Ovary (tissue), 9 donors: Measurements from ENCODE around the gene DDX54. TPM values are rescaled to one million over a fixed set of nuclear protein-coding genes. Genes with fewer than 3 reads are reported as not detected.

ENCODE experiments used
- DNase-seq, 5 donors: peaks; one replicate each; pipeline ENCODE4 v3.0.0-alpha.2; 2019 to 2020
- H3K27ac ChIP-seq, 2 donors: fragments of 200-600 bp; one replicate each; pipeline versions ENCODE4 v1.5.1 to v1.8.0; 2019 to 2022
- H3K27me3 ChIP-seq: fragments of 200-600 bp; one replicate; pipeline ENCODE4 v1.8.0; 2022
- H3K36me3 ChIP-seq: fragments of 200-600 bp; sonication (generic); one replicate; pipeline ENCODE4 v1.5.1; 2019
- H3K4me1 ChIP-seq: one replicate; pipeline ENCODE4 v1.8.1; 2013; ENCODE audit warnings: mild to moderate bottlenecking, moderate library complexity; ENCODE audit not compliant: insufficient read depth
- H3K4me3 ChIP-seq: fragments of 200-600 bp; sonication (generic); one replicate; pipeline ENCODE4 v1.5.1; 2017
- H3K9me3 ChIP-seq, 2 donors: fragments of 200-600 bp in 1 of 2; sonication (generic) in 1 of 2; one replicate each; pipeline versions ENCODE4 v1.5.1 to v1.8.1; 2013 to 2019; ENCODE audit warnings: mild to moderate bottlenecking in 1 of 2, moderate library complexity in 1 of 2
- EP300 ChIP-seq: sonication (generic); formaldehyde crosslinking; IDR thresholded peaks from one replicate; pipeline ENCODE4 v1.6.1; 2017; ENCODE audit warnings: antibody characterized with exemption
- POLR2A ChIP-seq: fragments of 450-650 bp; IDR thresholded peaks from one replicate; pipeline ENCODE4 v1.6.1; 2017; ENCODE audit warnings: antibody characterized with exemption, mild to moderate bottlenecking, moderate library complexity
- WGBS, 3 donors: extraction: QIAGEN DNeasy Blood & Tissue Kit in 1 of 3; methylation state at CpG; one replicate each; pipeline versions ENCODE4 v1.1.5 to v1.1.7; 2013 to 2017; 5-methylcytosine and 5-hydroxymethylcytosine counted together
- intact Hi-C, 4 donors: fragments of 100-400 bp; cut with DNase I; formaldehyde crosslinking; loops; one replicate each; pipeline versions ENCODE4 v1.11.0 to v1.15.1; 2022 to 2023
- polyA plus RNA-seq, 2 donors: library from polyadenylated mRNA; stranded (reverse); fragments of 200-250 nt in 1 of 2; fragments of 350-450 nt in 1 of 2; fragmentation: Illumina TruSeq in 1 of 2; extraction: RNeasy Lipid Tissue Mini Kit (QIAGEN cat#74804) in 1 of 2; gene quantifications; one replicate each; pipeline ENCODE4 v1.2.3, GENCODE V29; 2013 to 2014
- total RNA-seq, 7 donors: library from RNA; depleted of rRNA in 2 of 7; stranded (reverse); fragments of >200 nt in 2 of 7; fragmentation: NEBNext Ultra II Directional in 3 of 7; extraction: Animal tissue kit (Norgen Biotek cat#: 25700) in 3 of 7; gene quantifications; one replicate each; pipeline versions ENCODE4 v1.1.0 to v1.2.4, GENCODE V29; 2016 to 2023
- TF ChIP-seq, protein P1 (sequence below), 3 donors: fragments of 450-650 bp in 2 of 3; fragments of 200-600 bp in 1 of 3; IDR thresholded peaks; one replicate each; pipeline versions ENCODE4 v1.5.1 to v1.8.0; 2016 to 2022; ENCODE audit warnings: antibody characterized with exemption in 3 of 3, mild to moderate bottlenecking in 1 of 3
- donor health status: DM: no; HTN: no; CAD: no; lungs with moderate emphysema.
- donor health status: DM: no; HTN: no; CAD: no.
- donor health status: Bipolar disorder and iron deficiency.
- donor health status: DM: yes; HTN: yes; CAD: no.
- donor health status: DM: no; HTN: no; CAD: no.
- donor health status: DM: yes; HTN: yes; CAD: no.

Gene DDX54
- total and polyA plus RNA-seq, 9 donors = 10.8 to 77.5 (median 59.4) TPM

DNA sequence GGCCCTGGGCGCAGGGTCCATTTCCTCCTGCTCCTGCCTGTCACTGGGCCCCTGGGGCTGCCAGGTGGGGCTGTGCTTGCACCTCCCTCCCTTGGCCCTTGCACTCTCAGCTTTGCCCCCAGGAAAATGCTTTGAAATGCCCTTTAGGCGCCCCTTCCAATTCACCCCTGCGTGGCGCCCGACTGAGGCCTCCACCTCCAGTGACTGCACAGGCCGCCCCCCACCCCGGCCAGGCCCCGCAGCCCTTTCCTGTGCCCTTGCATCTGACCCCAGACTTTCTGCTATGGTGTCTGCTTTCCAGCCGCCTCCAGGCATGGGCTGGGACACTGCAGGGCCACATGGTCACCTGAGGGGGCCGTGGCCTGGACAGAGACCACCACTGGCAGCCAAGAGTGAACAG lies 17.4 kb downstream of the DDX54 start:
- H3K4me1 ChIP-seq = no peaks in the 10 kb centered on the region
- intact Hi-C loops = loop anchor here in 2 of 4 donors (5.0 to 10.0 kb wide), 2 partner anchors 116 to 123 kb away; no protein-coding TSS in a partner anchor
- H3K4me3 ChIP-seq = no peak overlapping the region
- WGBS, 3 donors = 89 to 94% (median 93%) methylated on average over 10 of the region's 10 CpGs
- H3K27ac ChIP-seq = no peak overlapping the region
- no peak for DNase-seq
- no peaks in the 10 kb centered on the region for H3K27me3 ChIP-seq
- no peaks in the 10 kb centered on the region for H3K9me3 ChIP-seq
- TF ChIP-seq, protein P1, sequence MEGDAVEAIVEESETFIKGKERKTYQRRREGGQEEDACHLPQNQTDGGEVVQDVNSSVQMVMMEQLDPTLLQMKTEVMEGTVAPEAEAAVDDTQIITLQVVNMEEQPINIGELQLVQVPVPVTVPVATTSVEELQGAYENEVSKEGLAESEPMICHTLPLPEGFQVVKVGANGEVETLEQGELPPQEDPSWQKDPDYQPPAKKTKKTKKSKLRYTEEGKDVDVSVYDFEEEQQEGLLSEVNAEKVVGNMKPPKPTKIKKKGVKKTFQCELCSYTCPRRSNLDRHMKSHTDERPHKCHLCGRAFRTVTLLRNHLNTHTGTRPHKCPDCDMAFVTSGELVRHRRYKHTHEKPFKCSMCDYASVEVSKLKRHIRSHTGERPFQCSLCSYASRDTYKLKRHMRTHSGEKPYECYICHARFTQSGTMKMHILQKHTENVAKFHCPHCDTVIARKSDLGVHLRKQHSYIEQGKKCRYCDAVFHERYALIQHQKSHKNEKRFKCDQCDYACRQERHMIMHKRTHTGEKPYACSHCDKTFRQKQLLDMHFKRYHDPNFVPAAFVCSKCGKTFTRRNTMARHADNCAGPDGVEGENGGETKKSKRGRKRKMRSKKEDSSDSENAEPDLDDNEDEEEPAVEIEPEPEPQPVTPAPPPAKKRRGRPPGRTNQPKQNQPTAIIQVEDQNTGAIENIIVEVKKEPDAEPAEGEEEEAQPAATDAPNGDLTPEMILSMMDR (IDR thresholded peaks at IDR 0.05) = no peak
- TF ChIP-seq POLR2A (no peak), EP300 (no peak)
- no peaks in the 10 kb centered on the region for H3K36me3 ChIP-seq

- H3K36me3 ChIP-seq = no peaks in the 10 kb centered on the region
- 77 to 85% (median 83%) methylated on average over 32 of the region's 32 CpGs for WGBS, 3 donors
- DNase-seq = no peak
- H3K9me3 ChIP-seq = no peaks in the 10 kb centered on the region
- H3K27ac ChIP-seq = no peak overlapping the region
- H3K27me3 ChIP-seq = no peaks in the 10 kb centered on the region
- no peaks in the 10 kb centered on the region for H3K4me1 ChIP-seq
- intact Hi-C loops = loop anchor here in 2 of 4 donors (5.0 to 10.0 kb wide), 2 partner anchors 113 to 121 kb away; no protein-coding TSS in a partner anchor
- H3K4me3 ChIP-seq = no peak overlapping the region
- TF ChIP-seq EP300 (no peak), POLR2A (no peak)
- TF ChIP-seq, protein P1 (IDR thresholded peaks at IDR 0.05) = no peak
Observed at GRCh38 chr12:113165521-113166450, 19.5 kb downstream of the DDX54 start.

- no peaks in the 10 kb centered on the region for H3K36me3 ChIP-seq
- no peak for DNase-seq
- no peaks in the 10 kb centered on the region for H3K9me3 ChIP-seq
- TF ChIP-seq, protein P1 (IDR thresholded peaks at IDR 0.05) = no peak
- TF ChIP-seq EP300 (no peak), POLR2A (no peak)
- H3K4me1 ChIP-seq = no peaks in the 10 kb centered on the region
- no peak overlapping the region for H3K4me3 ChIP-seq
- 95 to 97% (median 97%) methylated on average over 13 of the region's 13 CpGs for WGBS, 3 donors
- H3K27me3 ChIP-seq = no peaks in the 10 kb centered on the region
- intact Hi-C loops = loop anchor here in 1 of 4 donors (10.0 kb wide), 1 partner anchor 119 kb away; no protein-coding TSS in a partner anchor
- H3K27ac ChIP-seq = no peak overlapping the region
Observed at GRCh38 chr12:113164014-113164413, 21.3 kb downstream of the DDX54 start.

DNA sequence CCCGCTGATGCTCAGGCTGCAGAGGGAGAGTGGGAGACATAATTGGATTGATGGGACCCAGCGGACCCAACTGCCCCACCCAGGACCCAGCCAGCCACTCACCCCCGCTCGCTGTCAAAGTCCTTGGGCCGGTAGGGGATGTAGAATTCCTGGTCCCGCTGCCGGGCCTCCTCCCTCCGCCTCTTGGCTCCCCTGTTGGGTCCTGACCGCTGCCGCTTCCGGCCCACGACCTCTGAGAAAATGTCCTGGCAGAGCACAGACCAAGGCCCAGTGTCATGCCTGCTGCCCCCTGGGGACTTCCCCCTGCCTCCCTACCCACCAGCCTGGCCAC lies 22.3 kb downstream of the DDX54 start:
- H3K27ac ChIP-seq = no peak overlapping the region
- no peaks in the 10 kb centered on the region for H3K36me3 ChIP-seq
- H3K4me3 ChIP-seq = no peak overlapping the region
- no peak for TF ChIP-seq EP300
- TF ChIP-seq POLR2A = no peak
- TF ChIP-seq, protein P1 (IDR thresholded peaks at IDR 0.05) = no peak
- no peaks in the 10 kb centered on the region for H3K9me3 ChIP-seq
- H3K4me1 ChIP-seq = no peaks in the 10 kb centered on the region
- no peak for DNase-seq
- WGBS, 3 donors = 91 to 97% (median 94%) methylated on average over 12 of the region's 12 CpGs
- intact Hi-C loops = loop anchor here in 1 of 4 donors (10.0 kb wide), 1 partner anchor 118 kb away; no protein-coding TSS in a partner anchor
- H3K27me3 ChIP-seq = no peaks in the 10 kb centered on the region
